Measurements from ENCODE around the gene NAGPA. TPM values are rescaled to one million over a fixed set of nuclear protein-coding genes. Genes with fewer than 3 reads are reported as not detected.
A peak's percentile ranks its signal among the peaks of the same experiment; 100 is the strongest.
"Not testable (repeated sequence)": the region's sequence is repeated elsewhere in the genome, so short reads cannot be mapped to it uniquely, and the experiment has no call there.

The NAGPA gene
- polyA plus RNA-seq, 1 donor, result 19.3 TPM

DNA sequence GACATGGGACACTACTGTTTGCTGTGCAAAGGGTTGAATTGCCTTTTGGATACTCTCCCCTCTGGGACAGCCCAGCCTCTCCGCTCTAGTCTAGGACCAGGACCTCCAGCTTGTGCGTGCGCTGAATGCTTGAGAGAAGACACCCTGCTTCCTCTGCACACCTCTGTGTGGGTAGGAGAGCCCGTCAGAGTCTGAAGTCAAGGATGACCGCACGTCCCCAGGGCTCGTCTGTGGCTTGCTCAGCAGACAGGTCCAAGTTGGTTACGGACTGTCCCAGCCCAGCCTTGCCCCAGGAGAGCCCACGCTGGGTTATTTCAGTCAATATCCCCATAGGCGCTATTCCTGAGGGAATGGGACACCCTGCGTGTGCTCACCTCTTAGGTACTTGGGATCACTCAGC, 28.3 kb upstream of the NAGPA start:
- Histone ChIP-seq H3K27me3 (ENCODE audit: control insufficient read depth, insufficient read depth, low read length) (no peaks in the 10 kb centered on the region), H3K4me1 (ENCODE audit: control insufficient read depth, insufficient read depth, low read length) (peaks cover 5% of the 10 kb centered on the region), H3K9me3 (ENCODE audit: control insufficient read depth, low read depth, low read length) (no peaks in the 10 kb centered on the region), H3K27ac (ENCODE audit: low read length) (no peak overlapping the region), H3K36me3 (ENCODE audit: control insufficient read depth, insufficient read depth, low read length) (no peaks in the 10 kb centered on the region), H3K4me3 (ENCODE audit: low read length) (no peak overlapping the region)
- DNase-seq, result no peak
- WGBS (ENCODE audit: insufficient coverage, low lambda C conversion rate), result no CpG with 5 or more reads among the region's 11 CpGs

DNA sequence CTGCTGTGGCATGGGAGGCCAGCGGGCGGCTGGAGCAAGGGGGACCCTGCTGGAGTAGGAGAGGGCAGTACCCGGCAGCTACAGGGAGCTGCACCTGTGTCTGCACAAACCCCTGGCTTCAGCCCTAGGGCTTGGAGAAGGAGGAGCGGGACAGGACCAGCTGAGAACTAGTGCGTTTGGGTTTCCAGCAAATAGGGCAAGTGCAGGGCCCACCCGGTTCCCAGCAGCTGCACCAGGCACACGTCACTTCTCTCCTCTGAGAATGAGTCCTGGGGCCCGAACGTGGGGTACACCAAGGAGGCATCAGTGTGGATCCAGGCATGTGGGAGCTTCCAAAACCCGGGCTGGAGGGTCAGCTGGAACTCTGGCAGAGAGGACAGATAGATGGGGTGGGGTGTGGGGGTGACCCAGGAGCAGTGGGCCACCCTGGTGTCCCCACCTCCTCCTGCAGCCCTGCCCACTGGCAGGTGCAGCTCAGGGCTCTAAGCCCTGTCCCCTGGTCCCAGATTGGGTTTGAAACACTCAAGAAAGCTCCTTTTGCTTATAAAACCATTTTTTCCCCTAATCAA, 26.4 kb upstream of the NAGPA start:
- WGBS (ENCODE audit: insufficient coverage, low lambda C conversion rate), result no CpG with 5 or more reads among the region's 10 CpGs
- DNase-seq, result no peak

DNA sequence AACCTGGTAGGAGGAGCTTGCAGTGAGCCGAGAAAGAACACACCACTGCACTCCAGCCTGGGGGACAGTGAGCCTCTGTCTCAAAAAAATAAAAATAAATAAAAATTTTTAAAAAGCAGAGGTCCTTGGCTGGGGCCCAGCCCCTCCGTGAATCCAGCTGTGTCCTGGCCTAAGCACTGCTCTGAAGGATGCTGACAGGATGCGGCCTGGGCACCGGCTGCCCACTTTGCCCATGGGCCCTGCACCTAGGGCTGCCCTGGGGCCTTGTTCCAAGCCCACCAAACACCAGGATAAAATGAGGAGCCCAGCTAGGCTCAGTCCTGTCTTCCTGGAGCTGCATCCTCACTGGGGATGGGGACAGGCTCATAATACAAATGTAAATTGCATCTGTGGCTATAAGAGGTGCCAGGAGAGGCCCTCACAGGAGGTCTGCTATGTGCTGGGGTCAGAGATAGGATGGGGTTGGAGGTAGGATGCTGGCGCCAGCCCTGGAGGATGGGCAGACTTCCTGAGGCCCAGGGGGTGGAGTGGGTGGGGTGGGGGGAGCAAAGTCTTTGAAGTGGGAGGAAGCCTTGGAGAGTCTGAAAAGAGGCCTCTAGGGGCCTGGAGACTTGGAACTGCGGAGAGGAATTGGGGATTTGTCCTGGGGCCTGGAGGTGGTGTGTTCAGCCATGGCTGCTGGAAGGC, 25.8 kb upstream of the NAGPA start:
- Histone ChIP-seq H3K4me3 (ENCODE audit: low read length) (no peak overlapping the region), H3K4me1 (ENCODE audit: control insufficient read depth, insufficient read depth, low read length) (peaks cover 1% of the 10 kb centered on the region), H3K9me3 (ENCODE audit: control insufficient read depth, low read depth, low read length) (no peaks in the 10 kb centered on the region), H3K27me3 (ENCODE audit: control insufficient read depth, insufficient read depth, low read length) (no peaks in the 10 kb centered on the region), H3K36me3 (ENCODE audit: control insufficient read depth, insufficient read depth, low read length) (no peaks in the 10 kb centered on the region), H3K27ac (ENCODE audit: low read length) (no peak overlapping the region)
- no peak for DNase-seq
- no CpG with 5 or more reads among the region's 6 CpGs for WGBS (ENCODE audit: insufficient coverage, low lambda C conversion rate)

More for the DNA sequence above, 26.4 kb upstream of the NAGPA start:
- Histone ChIP-seq H3K27me3 (ENCODE audit: control insufficient read depth, insufficient read depth, low read length) (no peaks in the 10 kb centered on the region), H3K36me3 (ENCODE audit: control insufficient read depth, insufficient read depth, low read length) (no peaks in the 10 kb centered on the region), H3K27ac (ENCODE audit: low read length) (no peak overlapping the region), H3K9me3 (ENCODE audit: control insufficient read depth, low read depth, low read length) (no peaks in the 10 kb centered on the region), H3K4me1 (ENCODE audit: control insufficient read depth, insufficient read depth, low read length) (peaks cover 5% of the 10 kb centered on the region), H3K4me3 (ENCODE audit: low read length) (no peak overlapping the region)

DNA sequence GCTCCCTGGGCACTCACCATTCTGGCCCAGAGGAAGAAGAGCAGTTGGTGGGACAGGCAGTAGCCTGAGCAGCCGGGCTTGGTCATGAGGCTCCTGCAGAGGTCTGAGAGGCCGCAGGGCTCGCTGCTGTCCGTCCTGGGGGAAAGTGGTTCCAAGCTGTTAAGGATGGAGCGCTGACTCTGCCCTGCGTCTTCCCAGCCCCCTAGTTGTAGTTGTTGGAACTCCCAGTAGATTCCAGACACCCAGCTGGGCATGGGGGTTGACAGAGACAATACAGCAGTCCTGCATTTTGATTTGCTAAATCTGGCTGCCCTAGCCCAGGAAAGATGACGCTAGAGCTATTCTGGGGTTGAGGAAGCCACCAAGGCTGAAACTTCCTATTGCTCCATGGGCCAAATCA, 24.7 kb upstream of the NAGPA start:
- H3K27ac ChIP-seq (ENCODE audit: low read length), result no peak overlapping the region
- H3K4me1 ChIP-seq (ENCODE audit: control insufficient read depth, insufficient read depth, low read length), result no peaks in the 10 kb centered on the region
- H3K27me3 ChIP-seq (ENCODE audit: control insufficient read depth, insufficient read depth, low read length), result no peaks in the 10 kb centered on the region
- H3K9me3 ChIP-seq (ENCODE audit: control insufficient read depth, low read depth, low read length), result no peaks in the 10 kb centered on the region
- WGBS (ENCODE audit: insufficient coverage, low lambda C conversion rate), result no CpG with 5 or more reads among the region's 7 CpGs
- H3K4me3 ChIP-seq (ENCODE audit: low read length), result no peak overlapping the region
- DNase-seq, result no peak
- H3K36me3 ChIP-seq (ENCODE audit: control insufficient read depth, insufficient read depth, low read length), result no peaks in the 10 kb centered on the region

DNA sequence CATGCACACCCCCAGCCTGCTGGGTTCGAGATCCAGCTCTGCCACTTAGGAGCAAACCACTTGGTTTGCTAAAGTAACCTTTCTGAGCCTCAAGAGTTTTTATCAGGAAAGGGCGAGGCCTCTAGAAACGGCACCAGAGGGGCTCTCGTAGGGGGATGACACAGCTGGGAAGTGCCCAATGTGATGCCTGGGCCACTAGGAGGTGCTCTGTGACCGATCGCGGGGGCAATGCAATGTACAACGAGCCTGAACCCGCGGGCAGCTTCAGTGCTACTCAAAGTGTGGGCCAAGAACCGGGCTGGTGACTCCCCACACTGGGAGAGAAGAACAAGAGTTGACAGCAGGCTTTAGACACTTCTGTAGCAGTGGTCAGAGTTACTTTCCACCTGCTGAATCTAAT, 22.6 kb upstream of the NAGPA start:
- peak in 1 of 2 donors; percentile 26 for DNase-seq
- Histone ChIP-seq H3K4me3 (ENCODE audit: low read length) (no peak overlapping the region), H3K27me3 (ENCODE audit: control insufficient read depth, insufficient read depth, low read length) (no peaks in the 10 kb centered on the region), H3K36me3 (ENCODE audit: control insufficient read depth, insufficient read depth, low read length) (no peaks in the 10 kb centered on the region), H3K27ac (ENCODE audit: low read length) (no peak overlapping the region), H3K9me3 (ENCODE audit: control insufficient read depth, low read depth, low read length) (no peaks in the 10 kb centered on the region), H3K4me1 (ENCODE audit: control insufficient read depth, insufficient read depth, low read length) (no peaks in the 10 kb centered on the region)
- WGBS (ENCODE audit: insufficient coverage, low lambda C conversion rate), result no CpG with 5 or more reads among the region's 11 CpGs

DNA sequence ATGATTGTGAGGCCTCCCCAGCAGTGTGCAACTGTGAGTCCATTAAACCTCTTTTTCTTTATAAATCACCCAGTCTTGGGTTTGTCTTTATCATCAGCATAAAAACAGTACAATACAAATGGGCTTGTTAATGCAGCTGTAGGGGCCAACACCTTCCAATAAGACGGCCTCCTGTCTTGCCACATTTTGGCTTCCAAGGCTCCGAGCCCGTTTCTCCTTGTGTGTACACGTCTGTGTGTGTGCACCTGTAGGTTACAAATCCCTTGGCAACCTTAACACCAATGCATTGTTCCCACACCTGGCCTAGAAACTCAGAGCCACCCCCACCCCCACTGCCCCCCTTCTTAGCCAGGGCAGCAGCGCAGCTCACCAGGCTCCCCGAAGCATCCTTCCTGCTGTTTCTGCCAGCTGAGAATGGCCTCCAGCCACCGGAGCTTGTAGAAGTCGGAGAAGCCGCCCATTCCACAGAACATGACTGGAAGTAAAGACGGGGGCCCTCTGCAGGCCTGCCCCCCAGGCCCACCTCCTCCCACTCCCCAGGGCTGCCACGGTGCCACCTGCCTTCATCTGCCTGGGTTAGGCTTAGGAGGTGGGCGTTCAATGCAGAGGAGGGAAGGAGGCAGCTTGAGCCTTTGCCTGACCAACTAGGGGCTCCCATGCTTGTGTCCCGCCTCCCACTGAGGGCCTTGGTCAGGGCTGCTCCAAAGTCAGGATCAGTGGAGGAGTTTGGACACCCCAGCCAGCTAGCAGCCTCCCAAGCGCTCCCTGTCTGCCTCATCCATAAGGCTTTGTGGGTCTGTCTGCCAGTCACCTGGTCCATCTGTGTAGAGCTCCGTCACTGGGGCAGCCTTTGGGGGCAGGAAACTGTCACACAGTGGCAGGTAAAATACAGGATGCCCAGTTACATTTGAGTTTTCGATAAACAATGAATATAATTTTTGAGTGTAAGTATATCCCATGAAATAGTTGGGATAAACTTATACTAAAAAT, 21.4 kb upstream of the NAGPA start:
- DNase-seq, result no peak
- H3K4me1 ChIP-seq (ENCODE audit: control insufficient read depth, insufficient read depth, low read length), result no peaks in the 10 kb centered on the region

DNA sequence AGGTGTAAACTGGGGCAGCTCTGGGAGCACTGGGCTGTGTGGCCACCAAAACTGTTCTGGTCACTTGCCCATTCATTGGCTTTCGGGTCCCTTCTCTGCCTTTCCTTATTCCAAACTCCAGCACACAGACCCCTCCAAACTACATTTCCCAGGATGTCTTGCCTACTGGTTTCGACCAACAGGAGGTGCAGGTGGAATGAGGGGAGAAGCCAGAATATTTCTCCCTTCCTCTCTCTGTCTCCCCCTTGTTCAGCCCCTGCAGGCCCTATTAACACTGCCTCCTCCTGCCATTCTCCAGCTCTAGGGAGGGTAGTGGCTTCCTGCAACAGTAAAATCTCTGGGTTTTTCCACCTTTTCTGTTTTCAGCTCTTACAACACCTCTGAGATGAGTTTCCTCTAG, 13.2 kb upstream of the NAGPA start:
- Histone ChIP-seq H3K36me3 (ENCODE audit: control insufficient read depth, insufficient read depth, low read length) (no peaks in the 10 kb centered on the region), H3K4me3 (ENCODE audit: low read length) (no peak overlapping the region), H3K27ac (ENCODE audit: low read length) (no peak overlapping the region), H3K4me1 (ENCODE audit: control insufficient read depth, insufficient read depth, low read length) (no peaks in the 10 kb centered on the region), H3K27me3 (ENCODE audit: control insufficient read depth, insufficient read depth, low read length) (no peaks in the 10 kb centered on the region), H3K9me3 (ENCODE audit: control insufficient read depth, low read depth, low read length) (no peaks in the 10 kb centered on the region)
- no CpG with 5 or more reads among the region's 2 CpGs for WGBS (ENCODE audit: insufficient coverage, low lambda C conversion rate)
- no peak for DNase-seq

More for the DNA sequence above, 21.4 kb upstream of the NAGPA start:
- Histone ChIP-seq H3K9me3 (ENCODE audit: control insufficient read depth, low read depth, low read length) (no peaks in the 10 kb centered on the region), H3K27ac (ENCODE audit: low read length) (no peak overlapping the region), H3K4me3 (ENCODE audit: low read length) (no peak overlapping the region), H3K27me3 (ENCODE audit: control insufficient read depth, insufficient read depth, low read length) (no peaks in the 10 kb centered on the region), H3K36me3 (ENCODE audit: control insufficient read depth, insufficient read depth, low read length) (no peaks in the 10 kb centered on the region)
- WGBS (ENCODE audit: insufficient coverage, low lambda C conversion rate), result no CpG with 5 or more reads among the region's 16 CpGs

DNA sequence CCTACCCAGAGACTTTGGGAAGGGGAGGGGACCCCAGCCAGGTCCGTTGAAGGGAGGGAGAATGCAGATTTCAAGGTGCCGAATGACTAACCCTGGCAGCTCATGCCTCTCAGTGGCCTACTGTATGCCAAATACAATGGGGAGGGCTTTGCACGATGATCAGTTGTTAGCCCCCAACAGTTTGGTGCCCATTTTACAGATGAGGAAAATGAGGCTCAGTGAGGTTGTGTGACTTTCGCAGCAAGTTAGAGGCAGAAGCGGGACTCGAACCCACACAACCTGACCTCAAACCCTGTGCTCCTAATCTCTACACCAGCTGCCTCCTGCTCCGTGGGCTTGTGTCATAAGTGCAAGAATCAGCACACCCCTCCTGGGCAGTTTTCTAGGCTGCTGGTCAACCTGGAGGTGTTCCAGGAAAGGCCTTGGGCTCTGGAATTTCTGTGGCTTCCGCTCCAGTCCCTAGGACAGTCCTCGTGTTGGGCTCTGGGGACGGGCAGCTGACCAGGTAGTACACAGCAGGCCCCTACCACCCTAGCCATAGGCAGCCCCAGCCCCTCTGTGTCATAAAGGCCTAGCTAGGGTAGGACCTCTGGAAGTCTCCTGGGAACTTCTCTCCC, 11.9 kb upstream of the NAGPA start:
- no peaks in the 10 kb centered on the region for H3K9me3 ChIP-seq (ENCODE audit: control insufficient read depth, low read depth, low read length)
- H3K36me3 ChIP-seq (ENCODE audit: control insufficient read depth, insufficient read depth, low read length), result no peaks in the 10 kb centered on the region
- DNase-seq, result no peak
- WGBS (ENCODE audit: insufficient coverage, low lambda C conversion rate), result no CpG with 5 or more reads among the region's 10 CpGs
- H3K27ac ChIP-seq (ENCODE audit: low read length), result no peak overlapping the region
- H3K4me1 ChIP-seq (ENCODE audit: control insufficient read depth, insufficient read depth, low read length), result no peaks in the 10 kb centered on the region
- no peak overlapping the region for H3K4me3 ChIP-seq (ENCODE audit: low read length)
- no peaks in the 10 kb centered on the region for H3K27me3 ChIP-seq (ENCODE audit: control insufficient read depth, insufficient read depth, low read length)

DNA sequence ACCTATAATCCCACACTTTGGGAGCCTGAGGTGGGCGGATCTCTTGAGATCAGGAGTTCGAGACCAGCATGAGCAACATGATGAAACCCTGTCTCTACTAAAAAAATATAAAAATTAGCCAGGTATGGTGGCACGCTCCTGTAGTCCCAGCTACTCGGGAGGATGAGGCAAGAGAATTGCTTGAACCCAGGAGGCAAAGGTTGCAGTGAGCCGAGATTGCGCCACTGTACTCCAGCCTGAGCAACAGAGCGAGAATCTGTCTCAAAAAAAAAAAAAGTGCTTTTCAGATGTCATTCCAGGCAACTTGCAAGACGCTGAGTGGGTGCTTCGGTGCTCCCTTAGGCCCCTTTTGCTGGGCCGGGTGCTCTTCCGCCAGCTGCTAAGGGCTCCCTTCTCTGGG, 10.8 kb upstream of the NAGPA start:
- not testable (repeated sequence) for H3K4me1 ChIP-seq (ENCODE audit: control insufficient read depth, insufficient read depth, low read length); DNase-seq; H3K9me3 ChIP-seq (ENCODE audit: control insufficient read depth, low read depth, low read length); H3K27ac ChIP-seq (ENCODE audit: low read length); H3K27me3 ChIP-seq (ENCODE audit: control insufficient read depth, insufficient read depth, low read length); H3K4me3 ChIP-seq (ENCODE audit: low read length); H3K36me3 ChIP-seq (ENCODE audit: control insufficient read depth, insufficient read depth, low read length)
- WGBS (ENCODE audit: insufficient coverage, low lambda C conversion rate), result no CpG with 5 or more reads among the region's 11 CpGs

DNA sequence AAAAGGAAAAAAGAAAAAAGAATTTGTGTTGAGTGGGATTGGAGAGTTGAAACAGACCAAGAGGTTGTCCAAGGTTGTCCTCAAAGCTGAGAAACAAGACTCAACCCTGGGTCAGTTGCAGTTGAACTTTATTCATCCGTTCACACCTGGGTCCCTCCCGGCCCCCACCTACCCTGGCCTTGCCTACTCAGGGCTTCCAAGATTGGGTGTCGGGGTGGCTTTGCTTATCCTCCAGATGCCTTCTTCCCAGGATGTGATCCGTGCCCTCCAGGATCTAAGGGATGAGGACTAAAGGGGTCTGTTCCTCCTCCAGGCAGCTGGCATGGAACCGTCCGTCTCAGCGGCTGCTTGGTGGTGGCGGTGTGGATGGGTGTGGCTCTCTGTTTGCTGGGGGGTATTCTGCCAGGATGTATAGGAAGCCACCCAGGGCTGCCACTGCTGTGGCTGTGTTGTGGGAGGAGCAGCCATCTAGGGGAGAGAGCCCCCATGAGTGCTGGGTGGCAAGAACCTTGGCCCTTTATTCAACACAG, 10.3 kb upstream of the NAGPA start:
- H3K36me3 ChIP-seq (ENCODE audit: control insufficient read depth, insufficient read depth, low read length), result no peaks in the 10 kb centered on the region
- no peak for DNase-seq
- H3K27me3 ChIP-seq (ENCODE audit: control insufficient read depth, insufficient read depth, low read length), result no peaks in the 10 kb centered on the region
- WGBS (ENCODE audit: insufficient coverage, low lambda C conversion rate), result no CpG with 5 or more reads among the region's 8 CpGs
- no peak overlapping the region for H3K27ac ChIP-seq (ENCODE audit: low read length)
- no peaks in the 10 kb centered on the region for H3K9me3 ChIP-seq (ENCODE audit: control insufficient read depth, low read depth, low read length)
- H3K4me3 ChIP-seq (ENCODE audit: low read length), result no peak overlapping the region
- H3K4me1 ChIP-seq (ENCODE audit: control insufficient read depth, insufficient read depth, low read length), result no peaks in the 10 kb centered on the region
